ENCODE measurements around the gene REEP1. TPM values are rescaled to one million over a fixed set of nuclear protein-coding genes. Genes with fewer than 3 reads are reported as not detected.

Gene REEP1
- total RNA-seq, 1 donor from 2014 or later, result 167 TPM

GRCh38 chr2:86258106-86258505 is 79.3 kb downstream of the REEP1 start:
- H3K4me1 Mint-ChIP-seq (ENCODE audit: low read depth, unreplicated experiment), result peaks cover 13% of the 10 kb centered on the region
- H3K36me3 Mint-ChIP-seq (ENCODE audit: unreplicated experiment), result peaks cover 21% of the 10 kb centered on the region
- H3K27ac Mint-ChIP-seq (ENCODE audit: unreplicated experiment), result no peak overlapping the region
- TF ChIP-seq CTCF (IDR thresholded peaks at IDR 0.05; ENCODE audit: partially characterized antibody, unreplicated experiment), result no peak
- peaks cover 4% of the 10 kb centered on the region for H3K27me3 Mint-ChIP-seq (ENCODE audit: unreplicated experiment)
- DNase-seq, result no peak
- peaks cover 11% of the 10 kb centered on the region for H3K9me3 Mint-ChIP-seq (ENCODE audit: unreplicated experiment)
- H3K4me3 Mint-ChIP-seq (ENCODE audit: unreplicated experiment), result no peak overlapping the region

- H3K4me1 Mint-ChIP-seq (ENCODE audit: low read depth, unreplicated experiment), result peaks cover 11% of the 10 kb centered on the region
- peaks cover 10% of the 10 kb centered on the region for H3K9me3 Mint-ChIP-seq (ENCODE audit: unreplicated experiment)
- no peak for TF ChIP-seq CTCF (IDR thresholded peaks at IDR 0.05; ENCODE audit: partially characterized antibody, unreplicated experiment)
- H3K27me3 Mint-ChIP-seq (ENCODE audit: unreplicated experiment), result peaks cover 4% of the 10 kb centered on the region
- peaks cover 17% of the 10 kb centered on the region for H3K36me3 Mint-ChIP-seq (ENCODE audit: unreplicated experiment)
- no peak overlapping the region for H3K4me3 Mint-ChIP-seq (ENCODE audit: unreplicated experiment)
- no peak overlapping the region for H3K27ac Mint-ChIP-seq (ENCODE audit: unreplicated experiment)
- no peak for DNase-seq
These were observed 80.4 kb downstream of the REEP1 start for GRCh38 chr2:86256982-86257381.

GRCh38 chr2:86256300-86256699 is 81.1 kb downstream of the REEP1 start:
- no peak for TF ChIP-seq CTCF (IDR thresholded peaks at IDR 0.05; ENCODE audit: partially characterized antibody, unreplicated experiment)
- peaks cover 11% of the 10 kb centered on the region for H3K4me1 Mint-ChIP-seq (ENCODE audit: low read depth, unreplicated experiment)
- DNase-seq, result no peak
- H3K9me3 Mint-ChIP-seq (ENCODE audit: unreplicated experiment), result peaks cover 8% of the 10 kb centered on the region
- H3K27ac Mint-ChIP-seq (ENCODE audit: unreplicated experiment), result no peak overlapping the region
- H3K27me3 Mint-ChIP-seq (ENCODE audit: unreplicated experiment), result peaks cover 4% of the 10 kb centered on the region
- H3K4me3 Mint-ChIP-seq (ENCODE audit: unreplicated experiment), result no peak overlapping the region
- peaks cover 15% of the 10 kb centered on the region for H3K36me3 Mint-ChIP-seq (ENCODE audit: unreplicated experiment)

- Mint-ChIP-seq H3K4me1 (ENCODE audit: low read depth, unreplicated experiment) (peaks cover 17% of the 10 kb centered on the region), H3K36me3 (ENCODE audit: unreplicated experiment) (peaks cover 7% of the 10 kb centered on the region), H3K4me3 (ENCODE audit: unreplicated experiment) (no peak overlapping the region), H3K9me3 (ENCODE audit: unreplicated experiment) (peaks cover 8% of the 10 kb centered on the region), H3K27ac (ENCODE audit: unreplicated experiment) (no peak overlapping the region), H3K27me3 (ENCODE audit: unreplicated experiment) (peaks cover 6% of the 10 kb centered on the region)
- no peak for TF ChIP-seq CTCF (IDR thresholded peaks at IDR 0.05; ENCODE audit: partially characterized antibody, unreplicated experiment)
- DNase-seq, result no peak
These were observed 82.6 kb downstream of the REEP1 start for GRCh38 chr2:86254576-86255538.

GRCh38 chr2:86253424-86253823 is 84.0 kb downstream of the REEP1 start:
- DNase-seq, result no peak
- Mint-ChIP-seq H3K27me3 (ENCODE audit: unreplicated experiment) (peaks cover 3% of the 10 kb centered on the region), H3K36me3 (ENCODE audit: unreplicated experiment) (peaks cover 2% of the 10 kb centered on the region), H3K4me3 (ENCODE audit: unreplicated experiment) (no peak overlapping the region), H3K27ac (ENCODE audit: unreplicated experiment) (no peak overlapping the region), H3K4me1 (ENCODE audit: low read depth, unreplicated experiment) (peaks cover 23% of the 10 kb centered on the region), H3K9me3 (ENCODE audit: unreplicated experiment) (peaks cover 3% of the 10 kb centered on the region)
- TF ChIP-seq CTCF (IDR thresholded peaks at IDR 0.05; ENCODE audit: partially characterized antibody, unreplicated experiment), result no peak
